Astrocyte (in vitro differentiated cells and primary cell): Measurements from ENCODE around the gene ANKRD13C.

Experiments used
- CTCF ChIP-seq: IDR thresholded peaks from 2 replicates; pipeline ENCODE4 v1.5.1; 2011; ENCODE audit warnings: low read depth, mild to moderate bottlenecking, inconsistent platforms, low read length, moderate library complexity; ENCODE audit not compliant: insufficient read depth
- EZH2 ChIP-seq: IDR thresholded peaks from 2 replicates; pipeline ENCODE4 v1.6.1; 2012; ENCODE audit warnings: mild to moderate bottlenecking, low read length, inconsistent platforms; ENCODE audit not compliant: insufficient read depth

- no peak for TF ChIP-seq CTCF
- TF ChIP-seq EZH2: no peak
These were observed 30.0 kb upstream of the ANKRD13C start for GRCh38 chr1:70384542-70384941.
